Measurements from ENCODE around the gene RBMS1. TPM values are rescaled to one million over a fixed set of nuclear protein-coding genes. Genes with fewer than 3 reads are reported as not detected.

The RBMS1 gene
- total RNA-seq, 1 experiment from 2014 or later: 91.9 TPM

DNA sequence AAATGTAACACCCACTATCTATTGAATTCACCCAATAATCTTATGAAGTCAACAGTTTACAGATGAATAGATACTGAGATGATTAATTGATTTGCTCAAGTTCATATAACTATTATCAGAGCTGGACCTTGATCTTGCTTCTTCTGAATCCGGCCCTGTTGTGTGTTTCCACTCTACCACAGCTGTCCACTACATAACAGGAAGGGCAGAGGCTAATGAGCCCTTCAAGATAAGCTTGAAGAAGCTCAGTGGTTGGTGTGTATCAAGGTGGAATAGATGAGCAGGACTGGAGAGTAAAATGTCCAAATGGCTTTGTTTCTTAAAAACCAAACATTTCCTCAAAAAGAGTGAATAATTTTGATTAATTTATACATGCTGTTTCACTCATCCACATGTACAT lies 237.1 kb downstream of the RBMS1 start:
- Histone ChIP-seq H3K27me3 (replicated peaks; ENCODE audit: control insufficient read depth, insufficient read depth, low read length) (no peaks in the 10 kb centered on the region), H3K4me1 (peaks cover 15% of the 10 kb centered on the region; the same call in 1 of the 2 replicates), H3K4me3 (ENCODE audit: low read depth, low read length) (no peak overlapping the region), H3K9me3 (no peaks in the 10 kb centered on the region), H3K36me3 (ENCODE audit: control insufficient read depth, insufficient read depth, low read length) (no peaks in the 10 kb centered on the region)
- H3K27ac Mint-ChIP-seq (ENCODE audit: unreplicated experiment): no peak overlapping the region
- no peak overlapping the region for H3K4me3 Mint-ChIP-seq (ENCODE audit: unreplicated experiment)
- ChIA-PET POLR2A (interaction anchor here (1.7 kb wide), 1 partner anchor 14 kb away, joined by 6 read pairs; no protein-coding TSS in a partner anchor), CTCF (interaction anchor here (0.6 kb wide), 2 partner anchors 39 to 126 kb away, joined by 3 read pairs; no protein-coding TSS in a partner anchor)
- intact Hi-C loops (cut with micrococcal nuclease; ENCODE audit: unreplicated experiment): no loop called here
- H3K36me3 Mint-ChIP-seq (ENCODE audit: insufficient read depth, unreplicated experiment): peaks cover 6% of the 10 kb centered on the region
- no peak for TF ChIP-seq CTCF (IDR thresholded peaks at IDR 0.05; ENCODE audit: insufficient read depth in 1 of 2, low read depth in 1 of 2, low read length in 1 of 2, severe bottlenecking in 1 of 2, unreplicated experiment in 1 of 2)
- peaks cover 7% of the 10 kb centered on the region for H3K4me1 Mint-ChIP-seq (ENCODE audit: low read depth, unreplicated experiment)
- H3K27me3 Mint-ChIP-seq (ENCODE audit: insufficient read depth, unreplicated experiment): no peaks in the 10 kb centered on the region
- H3K9me3 Mint-ChIP-seq (ENCODE audit: unreplicated experiment): no peaks in the 10 kb centered on the region
- no TSS peak for BruUV-seq (replicated peaks)
- no peak for DNase-seq

DNA sequence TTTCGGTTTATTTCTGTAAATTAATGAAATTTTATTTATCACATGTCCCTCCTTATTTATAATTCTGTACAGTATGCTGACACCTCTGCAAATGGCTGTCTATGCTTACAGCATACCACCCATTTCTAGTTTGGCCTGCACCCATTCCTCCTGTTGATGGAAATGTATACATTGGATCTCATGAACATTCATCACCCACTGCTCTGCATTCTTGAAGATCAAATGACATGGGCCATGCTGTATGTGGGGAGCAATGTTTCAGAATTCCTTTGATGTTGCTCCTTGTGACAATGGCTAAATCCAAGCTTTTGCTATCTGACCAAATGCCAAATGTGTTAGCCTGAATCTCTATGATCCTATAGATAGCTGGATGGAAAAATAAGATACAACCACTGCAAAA lies 238.2 kb downstream of the RBMS1 start:
- H3K36me3 ChIP-seq (ENCODE audit: control insufficient read depth, insufficient read depth, low read length): no peaks in the 10 kb centered on the region
- H3K4me1 Mint-ChIP-seq (ENCODE audit: low read depth, unreplicated experiment): peaks cover 7% of the 10 kb centered on the region
- CTCF ChIA-PET: interaction anchor here (0.8 kb wide), 1 partner anchor 15 kb away, joined by 3 read pairs; no protein-coding TSS in a partner anchor
- H3K4me3 Mint-ChIP-seq (ENCODE audit: unreplicated experiment): no peak overlapping the region
- TF ChIP-seq CTCF (IDR thresholded peaks at IDR 0.05; ENCODE audit: insufficient read depth in 1 of 2, low read depth in 1 of 2, low read length in 1 of 2, severe bottlenecking in 1 of 2, unreplicated experiment in 1 of 2): no peak
- BruUV-seq (replicated peaks): no TSS peak
- no peak for DNase-seq
- H3K36me3 Mint-ChIP-seq (ENCODE audit: insufficient read depth, unreplicated experiment): peaks cover 6% of the 10 kb centered on the region
- no peaks in the 10 kb centered on the region for H3K9me3 Mint-ChIP-seq (ENCODE audit: unreplicated experiment)
- H3K27ac Mint-ChIP-seq (ENCODE audit: unreplicated experiment): no peak overlapping the region
- H3K27me3 Mint-ChIP-seq (ENCODE audit: insufficient read depth, unreplicated experiment): no peaks in the 10 kb centered on the region
- no peak overlapping the region for H3K4me3 ChIP-seq (ENCODE audit: low read depth, low read length)
- POLR2A ChIA-PET: interaction anchor here (0.8 kb wide), 1 partner anchor 14 kb away, joined by 6 read pairs; no protein-coding TSS in a partner anchor
- intact Hi-C loops (cut with micrococcal nuclease; ENCODE audit: unreplicated experiment): no loop called here
- H3K27me3 ChIP-seq (replicated peaks; ENCODE audit: control insufficient read depth, insufficient read depth, low read length): no peaks in the 10 kb centered on the region
- no peaks in the 10 kb centered on the region for H3K9me3 ChIP-seq
- peaks cover 15% of the 10 kb centered on the region; the same call in 1 of the 2 replicates for H3K4me1 ChIP-seq

DNA sequence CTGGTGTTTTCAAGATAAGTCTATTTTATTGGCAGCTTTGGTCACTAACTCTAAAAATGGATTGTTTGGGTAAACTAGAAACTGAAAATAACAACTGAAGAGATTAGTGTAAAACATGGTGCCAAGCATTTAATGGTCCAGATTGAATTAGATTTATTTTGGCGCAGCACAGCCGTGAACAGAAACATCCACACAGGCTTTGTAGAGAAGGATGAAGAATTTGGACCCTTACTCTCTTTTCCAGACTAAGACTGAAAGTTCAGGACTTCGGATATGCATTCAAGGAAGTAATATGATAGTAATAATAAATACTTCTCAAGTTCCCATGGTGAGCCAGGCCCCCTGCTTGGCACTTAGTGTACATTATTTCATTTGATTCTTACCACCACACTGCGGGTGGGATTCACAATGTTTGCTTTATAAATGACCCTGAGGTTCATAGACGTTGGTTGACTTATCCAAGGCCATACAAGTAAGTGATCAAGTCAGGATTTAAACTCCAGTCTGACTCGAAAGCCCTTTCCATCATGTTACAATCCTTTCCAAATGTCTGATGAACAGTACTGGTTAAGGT lies 239.3 kb downstream of the RBMS1 start:
- no TSS peak for BruUV-seq (replicated peaks)
- Histone ChIP-seq H3K9me3 (no peaks in the 10 kb centered on the region), H3K4me3 (ENCODE audit: low read depth, low read length) (no peak overlapping the region), H3K27me3 (replicated peaks; ENCODE audit: control insufficient read depth, insufficient read depth, low read length) (no peaks in the 10 kb centered on the region), H3K4me1 (peaks cover 15% of the 10 kb centered on the region; the same call in 1 of the 2 replicates), H3K36me3 (ENCODE audit: control insufficient read depth, insufficient read depth, low read length) (no peaks in the 10 kb centered on the region)
- POLR2A ChIA-PET: no interaction called here
- no peak for DNase-seq
- no peaks in the 10 kb centered on the region for H3K27me3 Mint-ChIP-seq (ENCODE audit: insufficient read depth, unreplicated experiment)
- intact Hi-C loops (cut with micrococcal nuclease; ENCODE audit: unreplicated experiment): no loop called here
- CTCF ChIA-PET: no interaction called here
- peaks cover 7% of the 10 kb centered on the region for H3K4me1 Mint-ChIP-seq (ENCODE audit: low read depth, unreplicated experiment)
- peaks cover 6% of the 10 kb centered on the region for H3K36me3 Mint-ChIP-seq (ENCODE audit: insufficient read depth, unreplicated experiment)
- H3K27ac Mint-ChIP-seq (ENCODE audit: unreplicated experiment): no peak overlapping the region
- no peaks in the 10 kb centered on the region for H3K9me3 Mint-ChIP-seq (ENCODE audit: unreplicated experiment)
- no peak overlapping the region for H3K4me3 Mint-ChIP-seq (ENCODE audit: unreplicated experiment)
- TF ChIP-seq CTCF (IDR thresholded peaks at IDR 0.05; ENCODE audit: insufficient read depth in 1 of 2, low read depth in 1 of 2, low read length in 1 of 2, severe bottlenecking in 1 of 2, unreplicated experiment in 1 of 2): no peak
